Ramos (cell line): ENCODE measurements around the gene TBXAS1.
"Not testable (repeated sequence)": the region's sequence is repeated elsewhere in the genome, so short reads cannot be mapped to it uniquely, and the experiment has no call there.

ENCODE experiments used
- in situ Hi-C: fragments of 300-500 bp; cut with MboI; formaldehyde crosslinking; loops from one replicate; pipeline ENCODE4 v1.14.3; 2022; ENCODE audit warnings: low sequenced_read_pairs; ENCODE audit not compliant: unreplicated experiment

Gene TBXAS1

GRCh38 chr7:139823959-139824521 lies 5.0 kb upstream of the TBXAS1 start:
- in situ Hi-C loops, result no loop called here

DNA sequence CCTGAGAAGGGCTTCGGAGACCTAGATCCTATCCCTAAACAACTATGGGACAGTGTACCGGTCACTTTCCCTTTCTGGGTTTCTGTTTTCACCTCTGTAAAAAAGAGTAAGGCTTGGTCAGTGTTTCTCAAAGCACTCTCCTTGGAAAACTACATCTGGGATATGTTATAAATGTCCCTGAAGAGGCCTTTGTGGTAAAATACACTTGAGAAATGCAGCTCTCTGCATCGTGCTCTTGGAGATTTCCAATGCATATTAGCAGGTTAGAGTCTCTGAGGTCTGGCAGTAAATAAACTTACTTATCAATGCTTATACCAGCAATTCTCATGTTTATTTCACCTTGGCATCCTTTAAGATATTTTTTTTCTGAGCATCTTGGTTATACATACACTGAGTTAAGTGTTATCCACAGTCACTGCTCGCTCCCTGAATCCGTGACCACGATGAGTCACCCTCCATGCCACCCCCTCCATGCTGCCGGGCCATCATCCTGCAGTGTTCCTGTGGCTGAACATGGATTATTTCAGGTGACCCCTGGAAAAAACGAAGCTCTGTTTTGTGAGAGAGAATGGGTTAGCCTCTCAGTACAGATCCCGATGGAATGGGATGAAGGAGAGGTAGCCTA lies 3.3 kb upstream of the TBXAS1 start:
- in situ Hi-C loops, result no loop called here

DNA sequence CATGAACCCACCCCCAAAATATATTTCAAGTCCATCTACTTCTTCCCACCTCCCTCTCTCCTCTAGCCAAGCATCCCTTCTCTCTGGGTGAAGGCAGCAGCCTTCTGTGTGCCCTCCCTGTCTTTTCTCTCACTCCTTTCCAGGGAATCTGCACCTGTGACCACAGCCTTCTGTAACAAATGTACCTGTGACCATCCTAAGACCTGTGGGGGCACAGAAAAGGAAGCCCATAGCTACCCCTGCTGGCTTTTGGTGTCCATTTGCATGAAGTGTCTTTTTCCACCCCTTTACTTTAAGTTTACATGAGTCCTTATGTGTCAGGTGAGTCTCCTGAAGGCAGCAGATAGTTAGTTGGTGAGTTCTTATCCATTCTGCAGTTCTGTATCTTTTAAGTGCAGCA lies 2.0 kb upstream of the TBXAS1 start:
- in situ Hi-C loops, result no loop called here

DNA sequence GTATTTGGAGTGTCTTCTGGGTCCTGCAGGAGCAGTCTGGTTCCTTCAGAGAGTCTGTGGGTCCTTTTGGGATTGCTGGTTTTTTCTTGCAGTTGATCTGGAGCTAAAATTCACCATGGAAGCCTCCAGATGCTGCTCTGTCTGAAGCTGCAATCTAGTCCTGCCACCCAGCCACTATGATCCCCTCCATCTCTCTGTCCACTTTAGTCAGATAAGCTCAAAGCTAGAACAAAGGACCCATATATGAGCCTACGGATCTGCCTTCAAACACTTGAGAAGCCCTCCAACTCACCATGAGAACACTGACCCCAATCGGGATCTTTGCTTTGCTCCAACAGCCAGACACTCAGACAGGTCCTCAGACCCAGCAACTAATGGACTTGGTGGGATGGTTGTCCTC lies 618 bp upstream of the TBXAS1 start:
- in situ Hi-C loops, result no loop called here

DNA sequence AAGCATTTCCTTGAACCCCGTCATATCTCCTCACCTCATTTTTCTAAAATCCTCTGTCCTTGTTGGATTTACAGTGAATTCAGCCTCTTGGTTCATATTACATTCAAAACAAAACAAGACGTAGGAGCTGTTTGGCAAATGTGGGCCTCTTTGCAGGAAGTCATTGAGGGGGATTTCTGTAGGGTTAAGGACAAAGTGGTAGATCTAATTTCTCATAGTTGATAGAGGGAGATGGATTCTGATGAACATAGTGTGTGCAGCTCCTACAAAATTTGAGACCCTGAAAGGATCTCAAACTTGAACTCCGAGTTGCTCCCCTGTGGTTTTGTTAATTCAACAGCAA lies 682 bp downstream of the TBXAS1 start:
- in situ Hi-C loops, result no loop called here

- in situ Hi-C loops, result no loop called here
These were observed 1.2 kb downstream of the TBXAS1 start for GRCh38 chr7:139830292-139830691.

DNA sequence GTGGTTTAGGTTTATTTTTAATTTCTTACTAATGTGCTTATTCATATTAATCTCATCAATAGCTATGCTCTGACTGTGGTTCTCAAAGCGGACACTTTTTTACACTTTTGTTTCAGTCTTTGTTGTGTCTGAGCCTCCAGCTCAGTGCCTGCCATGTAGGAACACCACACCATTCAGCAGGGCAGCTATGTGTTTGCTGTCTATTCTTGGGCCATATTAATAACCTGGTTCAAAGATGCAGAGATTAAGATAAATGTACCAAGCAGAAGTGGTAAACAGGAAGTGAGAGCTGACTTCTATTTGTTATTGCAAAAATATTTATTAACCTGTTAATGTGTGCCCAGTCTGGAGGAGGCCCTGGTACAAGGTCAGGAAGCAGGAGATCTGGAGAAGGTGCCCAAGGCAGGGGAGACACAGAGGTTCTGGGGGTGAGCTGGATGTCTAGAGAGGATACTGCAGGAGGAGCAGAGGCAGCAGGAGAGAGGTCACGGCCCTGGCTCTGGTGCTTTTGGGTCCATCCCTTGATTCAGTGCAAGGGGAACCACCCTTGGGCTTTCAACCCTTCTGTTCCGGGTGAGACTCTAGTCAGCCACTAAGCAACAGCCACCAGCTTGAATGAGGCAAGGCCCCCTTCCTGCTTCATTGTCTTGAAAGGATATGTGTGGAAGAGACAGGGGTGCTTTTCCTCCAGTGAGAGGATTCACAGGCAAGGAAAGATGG lies 1.9 kb downstream of the TBXAS1 start:
- in situ Hi-C loops, result no loop called here

DNA sequence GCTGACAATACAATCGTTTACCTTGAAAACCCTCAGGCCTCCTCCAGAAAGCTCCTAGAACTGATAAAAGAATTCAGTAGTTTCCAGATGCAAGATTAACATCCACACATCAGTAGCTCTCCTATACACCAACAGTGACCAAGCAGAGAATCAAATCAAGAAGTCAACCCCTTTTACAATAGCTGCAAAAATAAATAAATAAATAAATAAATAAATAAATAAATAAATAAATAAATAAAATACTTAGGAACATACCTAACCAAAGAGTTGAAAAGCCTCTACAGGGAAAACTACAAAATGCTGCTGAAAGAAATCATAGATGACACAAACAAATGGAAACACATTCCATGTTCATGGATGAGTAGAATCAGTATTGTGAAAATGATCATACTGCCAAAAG lies 6.8 kb downstream of the TBXAS1 start:
- in situ Hi-C loops, result not testable (repeated sequence)

DNA sequence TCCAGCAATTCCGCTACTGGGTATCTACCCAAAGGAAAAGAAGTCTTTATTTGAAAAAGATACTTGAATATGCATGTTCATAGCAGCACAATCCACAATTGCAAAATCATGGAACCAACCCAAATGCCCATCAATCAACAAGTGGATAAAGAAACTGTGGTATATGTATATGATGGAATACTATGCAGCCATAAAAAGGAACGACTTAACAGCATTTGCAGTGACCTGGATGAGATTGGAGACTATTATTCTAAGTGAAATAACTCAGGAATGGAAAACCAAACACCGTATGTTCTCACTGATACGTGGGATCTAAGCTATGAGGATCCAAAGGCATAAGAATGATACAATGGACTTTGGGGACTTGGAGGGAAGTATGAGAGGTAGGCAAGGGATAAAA lies 8.2 kb downstream of the TBXAS1 start:
- in situ Hi-C loops, result not testable (repeated sequence)

DNA sequence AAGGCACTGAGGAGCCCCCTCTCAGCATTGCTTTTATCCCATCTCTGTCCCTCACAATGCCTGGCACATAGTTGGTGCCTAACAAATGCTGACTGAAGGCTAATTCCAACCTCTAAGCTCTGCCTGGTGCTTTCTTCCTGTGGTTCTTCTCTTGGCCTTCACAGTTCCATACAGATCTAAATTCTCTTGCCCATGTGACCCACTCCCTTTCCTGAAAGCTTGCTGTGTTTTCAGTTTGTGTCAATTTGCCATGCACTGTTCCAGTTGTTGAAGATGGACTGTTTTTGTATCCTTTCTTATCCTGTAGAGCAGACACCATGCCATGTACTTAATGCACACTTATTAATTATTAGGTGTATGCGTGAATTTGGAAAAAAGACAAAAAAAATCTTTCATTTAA lies 9.2 kb downstream of the TBXAS1 start:
- in situ Hi-C loops, result no loop called here

DNA sequence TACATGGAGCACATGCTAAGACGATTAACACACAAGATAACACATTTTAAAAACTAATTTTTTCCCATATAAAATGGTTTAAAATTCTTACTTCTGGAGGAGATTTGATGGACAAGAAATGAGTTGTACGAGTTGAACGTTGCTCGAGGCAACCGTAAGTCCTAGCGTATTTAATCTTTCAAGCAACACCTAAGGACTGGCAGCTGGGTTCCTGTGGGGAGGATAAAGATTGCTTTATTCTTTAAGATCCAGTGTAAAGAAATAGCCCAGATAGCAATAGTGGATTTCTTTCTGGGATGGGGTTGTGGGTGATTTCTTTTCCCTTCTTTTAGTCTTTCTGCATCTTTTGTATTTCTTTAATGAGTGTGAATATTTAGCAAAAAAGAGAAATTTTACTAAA lies 9.8 kb downstream of the TBXAS1 start:
- in situ Hi-C loops, result no loop called here

DNA sequence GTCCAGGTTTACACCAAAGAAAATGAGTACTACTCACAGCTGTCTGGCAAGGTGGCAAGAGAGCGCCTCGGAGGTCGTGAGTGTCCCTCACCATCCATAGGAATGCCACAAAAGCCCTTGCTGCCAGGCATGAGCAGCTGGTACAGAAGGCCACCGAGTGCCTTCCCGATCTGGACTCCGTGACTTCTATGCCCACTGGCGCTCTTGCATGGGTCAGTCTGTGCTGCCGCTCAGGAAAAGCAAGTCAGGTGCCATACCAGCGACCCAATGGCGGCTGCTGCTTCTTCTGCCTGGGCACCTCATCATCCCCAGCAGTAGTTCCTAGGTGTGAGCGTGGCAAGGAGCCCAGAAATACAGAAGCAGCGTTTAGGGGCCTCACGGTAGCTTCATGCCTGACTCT lies 11.7 kb downstream of the TBXAS1 start:
- in situ Hi-C loops, result no loop called here

GRCh38 chr7:139842401-139843210 lies 13.5 kb downstream of the TBXAS1 start:
- in situ Hi-C loops, result no loop called here

GRCh38 chr7:139843211-139843537 lies 14.1 kb downstream of the TBXAS1 start:
- in situ Hi-C loops, result not testable (repeated sequence)

DNA sequence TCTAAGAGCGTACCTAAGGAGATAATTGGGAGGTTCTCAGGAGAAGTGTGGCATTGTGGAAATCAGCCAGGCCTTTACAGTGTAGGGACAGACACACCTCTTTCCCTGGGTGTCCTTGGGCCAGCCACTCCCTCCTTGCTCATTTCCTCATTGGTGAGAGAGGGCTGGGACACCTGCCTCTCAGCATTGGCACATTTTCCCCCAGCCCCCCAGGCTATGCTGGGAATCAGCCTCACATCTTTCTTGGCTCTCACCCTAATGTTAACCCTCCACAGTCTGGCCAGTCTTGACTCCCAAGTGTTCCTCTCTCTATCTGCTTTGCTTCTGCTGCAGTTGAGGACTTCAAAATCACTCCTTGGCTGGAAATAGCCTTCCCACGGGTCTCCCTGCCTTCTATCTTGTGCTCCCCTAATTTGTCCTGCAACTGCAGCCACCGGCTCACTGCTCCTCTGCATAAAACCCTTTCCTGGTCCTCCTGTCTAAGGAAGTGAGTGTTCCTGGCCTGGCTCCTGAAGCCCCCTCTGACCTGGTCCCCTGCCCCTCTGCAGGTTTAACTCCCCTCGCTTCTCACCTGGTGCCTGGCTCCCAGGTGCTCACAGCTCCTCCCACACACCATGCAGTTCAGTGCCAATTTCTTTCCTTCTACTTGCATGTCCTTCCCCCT lies 15.8 kb downstream of the TBXAS1 start:
- in situ Hi-C loops, result no loop called here

GRCh38 chr7:139845443-139845805 lies 16.4 kb downstream of the TBXAS1 start:
- in situ Hi-C loops, result no loop called here

GRCh38 chr7:139846297-139846696 lies 17.2 kb downstream of the TBXAS1 start:
- in situ Hi-C loops, result no loop called here

DNA sequence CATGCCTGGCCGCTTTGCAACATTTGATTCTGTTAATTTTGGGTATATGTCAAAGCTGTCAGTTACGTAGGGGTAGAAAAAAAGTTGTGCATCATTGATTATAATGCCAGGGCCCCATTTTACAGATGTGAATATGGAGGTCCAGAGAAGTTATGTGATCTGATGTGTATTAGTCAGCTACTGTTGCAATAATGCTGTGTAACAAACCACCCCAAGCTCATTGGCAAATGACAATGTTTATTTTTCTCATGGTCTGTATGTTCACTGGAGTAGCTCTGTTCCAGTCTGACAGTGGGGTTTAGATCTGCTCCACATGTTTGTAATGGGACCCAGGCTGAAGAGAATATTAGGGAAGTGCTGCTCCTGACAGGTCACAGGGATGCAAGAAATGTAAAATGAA lies 19.2 kb downstream of the TBXAS1 start:
- in situ Hi-C loops, result no loop called here

GRCh38 chr7:139850906-139851305 lies 21.8 kb downstream of the TBXAS1 start:
- in situ Hi-C loops, result no loop called here

DNA sequence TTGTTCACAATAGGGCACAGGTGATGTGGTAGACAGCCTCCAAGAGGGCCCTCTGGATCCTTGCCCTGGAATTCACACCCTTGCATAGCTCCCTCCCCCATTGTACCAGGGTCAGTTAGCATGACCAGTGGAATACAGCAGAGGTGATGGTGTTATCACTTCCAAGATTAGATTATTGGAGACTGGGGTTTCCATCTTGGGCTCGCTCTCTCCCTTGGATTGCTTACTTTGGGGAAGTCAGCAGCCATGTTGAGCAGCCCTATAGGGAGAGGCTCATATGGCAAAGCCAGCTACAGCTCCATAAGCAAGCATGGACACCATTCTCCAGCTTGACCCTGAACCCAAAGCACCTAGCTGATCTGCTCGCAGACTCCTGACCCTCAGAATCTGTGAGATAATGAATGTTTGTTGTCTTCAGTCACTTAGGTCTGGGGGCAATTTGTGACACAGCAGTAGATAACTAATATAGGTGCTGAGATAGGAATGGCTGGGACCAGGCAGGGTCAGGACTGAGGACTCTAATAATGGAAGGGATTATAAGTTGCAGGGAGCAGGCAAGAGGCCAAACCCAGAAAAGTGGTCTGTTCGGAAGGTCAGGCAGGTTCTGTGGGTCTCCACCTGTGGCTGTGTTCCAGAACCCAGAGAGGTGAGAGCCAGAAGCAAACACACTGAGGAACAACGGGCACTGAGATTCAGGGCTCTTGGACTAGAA lies 22.9 kb downstream of the TBXAS1 start:
- in situ Hi-C loops, result no loop called here
